ENCODE data around the gene PRR33.

PRR33 gene

DNA sequence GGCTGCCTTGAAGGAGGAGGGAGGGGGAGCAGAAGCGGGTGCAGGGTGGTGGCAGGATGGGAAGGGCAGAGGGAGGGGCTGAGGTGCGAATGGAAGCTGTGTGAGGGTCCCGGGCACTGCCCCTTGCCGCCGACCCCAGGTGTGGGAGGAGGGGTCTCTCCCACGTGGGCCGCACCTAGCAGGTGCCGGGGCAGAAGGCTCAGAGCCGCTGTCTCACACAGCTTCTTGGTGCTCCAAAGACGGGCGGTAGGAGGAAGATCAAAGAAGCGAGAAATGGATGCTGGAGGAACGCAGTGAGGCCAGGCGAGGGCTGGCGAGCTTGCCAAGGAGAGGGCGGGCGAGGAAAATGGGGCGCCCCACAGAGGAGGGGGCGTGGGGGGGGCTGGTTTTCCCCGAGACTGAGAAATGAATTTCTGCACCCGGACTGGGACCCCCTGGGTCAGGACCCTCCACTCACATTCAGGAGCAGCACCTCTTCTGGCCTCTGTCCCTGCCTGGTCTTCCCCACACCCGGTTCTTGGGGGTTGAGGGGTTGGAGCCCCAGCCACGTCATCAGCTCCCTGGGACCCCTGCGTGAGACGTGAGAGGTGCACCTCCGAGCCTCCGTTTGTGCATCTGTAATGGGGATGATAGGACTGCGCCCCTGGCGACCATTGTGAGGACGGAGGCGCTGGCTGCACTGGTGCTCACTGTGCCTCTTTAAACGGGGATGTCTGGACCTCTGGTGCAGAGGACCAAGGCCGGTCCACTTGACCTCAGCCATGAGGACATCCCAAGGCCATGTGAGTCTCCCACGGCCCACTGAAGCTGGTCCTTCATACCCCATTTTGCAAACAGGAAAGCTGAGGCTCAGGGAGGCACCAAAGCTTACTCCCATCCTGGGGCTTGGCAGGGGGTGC is 22.0 kb downstream of the PRR33 start:
- no peak overlapping the region for H3K27ac ChIP-seq
- H3K27me3 ChIP-seq (ENCODE audit: insufficient read depth, low read depth, severe bottlenecking): peaks cover 78% of the 10 kb centered on the region
- no peaks in the 10 kb centered on the region for H3K9me3 ChIP-seq (ENCODE audit: severe bottlenecking)
- H3K36me3 ChIP-seq: no peaks in the 10 kb centered on the region
- TF ChIP-seq CTCF (IDR thresholded peaks at IDR 0.05; ENCODE audit: low read depth, low read length): 0 out of 2 replicates have a peak, but pooled peaks have one; percentile 6
- DNase-seq: no peak
- no peak overlapping the region for H3K4me3 ChIP-seq (ENCODE audit: low read depth, low read length)

DNA sequence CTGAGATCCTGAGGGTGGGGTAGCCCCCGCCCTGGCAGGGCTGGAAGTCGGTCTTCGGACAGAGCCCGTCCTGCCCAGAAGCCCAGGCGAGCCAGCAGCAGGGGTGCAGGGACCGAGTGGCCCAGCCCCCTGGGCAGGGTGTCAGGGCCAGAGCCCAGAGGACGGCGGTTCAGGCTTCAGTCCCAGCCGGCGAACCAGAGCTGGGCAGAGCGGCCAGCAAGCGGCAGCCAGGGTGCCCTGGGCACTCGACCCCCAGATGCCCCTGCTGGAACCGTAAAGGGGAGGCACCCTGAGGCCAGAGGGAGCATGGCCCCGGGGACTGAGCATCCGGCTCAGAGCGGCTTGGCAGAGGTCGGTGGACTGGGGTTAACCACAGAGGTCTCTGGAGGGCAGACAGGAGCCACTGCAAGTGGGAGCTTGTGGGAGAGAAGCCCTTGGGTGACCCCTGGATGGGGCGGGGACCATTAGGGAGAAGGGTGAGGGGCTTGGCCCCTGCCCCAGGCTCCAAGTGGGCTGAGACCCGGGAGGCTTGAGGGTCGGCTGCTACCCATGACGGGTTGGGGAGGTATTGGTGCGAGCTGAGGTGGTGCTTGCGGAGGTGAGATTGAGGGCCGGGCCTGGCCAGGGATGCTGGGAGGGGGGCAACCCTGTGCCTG is 22.9 kb downstream of the PRR33 start:
- DNase-seq: no peak
- peaks cover 81% of the 10 kb centered on the region for H3K27me3 ChIP-seq (ENCODE audit: insufficient read depth, low read depth, severe bottlenecking)
- no peak overlapping the region for H3K4me3 ChIP-seq (ENCODE audit: low read depth, low read length)
- no peaks in the 10 kb centered on the region for H3K9me3 ChIP-seq (ENCODE audit: severe bottlenecking)
- no peak for TF ChIP-seq CTCF (IDR thresholded peaks at IDR 0.05; ENCODE audit: low read depth, low read length)
- H3K36me3 ChIP-seq: no peaks in the 10 kb centered on the region
- no peak overlapping the region for H3K27ac ChIP-seq

DNA sequence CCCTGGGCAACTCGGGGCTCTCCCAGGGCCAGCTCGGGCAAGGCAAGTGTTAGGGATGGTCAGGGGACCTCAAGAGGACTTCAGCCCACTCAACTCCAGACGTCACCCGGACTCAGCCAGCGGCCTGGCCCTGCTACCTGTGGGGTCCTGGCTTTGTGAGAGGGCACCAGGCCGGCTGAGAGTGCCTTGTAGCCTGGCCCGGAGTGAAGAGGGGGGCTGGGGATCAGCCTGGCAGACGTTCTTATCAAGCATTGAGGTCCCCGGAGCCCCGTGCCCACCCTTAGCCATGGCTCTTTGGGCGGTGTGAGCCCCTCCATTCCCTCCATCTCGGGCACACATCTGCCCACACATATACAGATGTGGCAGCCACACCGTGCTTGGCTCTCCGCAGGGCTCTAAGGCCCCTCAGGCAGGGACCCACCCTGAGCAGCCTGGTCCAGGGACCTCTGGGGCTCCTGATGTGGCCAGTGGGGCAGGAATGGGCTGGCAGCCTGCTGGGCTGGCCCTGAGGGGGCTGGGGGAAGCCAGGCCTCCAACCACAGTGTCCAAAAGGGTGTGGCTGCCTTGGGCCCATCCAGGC is 23.5 kb downstream of the PRR33 start:
- H3K36me3 ChIP-seq: no peaks in the 10 kb centered on the region
- H3K9me3 ChIP-seq (ENCODE audit: severe bottlenecking): no peaks in the 10 kb centered on the region
- H3K4me3 ChIP-seq (ENCODE audit: low read depth, low read length): no peak overlapping the region
- no peak overlapping the region for H3K27ac ChIP-seq
- DNase-seq: no peak
- H3K27me3 ChIP-seq (ENCODE audit: insufficient read depth, low read depth, severe bottlenecking): peaks cover 86% of the 10 kb centered on the region
- no peak for TF ChIP-seq CTCF (IDR thresholded peaks at IDR 0.05; ENCODE audit: low read depth, low read length)

GRCh38 chr11:1867381-1867780 is 24.3 kb downstream of the PRR33 start:
- no peak overlapping the region for H3K4me3 ChIP-seq (ENCODE audit: low read depth, low read length)
- TF ChIP-seq CTCF (IDR thresholded peaks at IDR 0.05; ENCODE audit: low read depth, low read length): no peak
- no peaks in the 10 kb centered on the region for H3K9me3 ChIP-seq (ENCODE audit: severe bottlenecking)
- no peak overlapping the region for H3K27ac ChIP-seq
- H3K36me3 ChIP-seq: no peaks in the 10 kb centered on the region
- DNase-seq: no peak
- H3K27me3 ChIP-seq (ENCODE audit: insufficient read depth, low read depth, severe bottlenecking): peaks cover 88% of the 10 kb centered on the region

- Histone ChIP-seq H3K27ac (no peak overlapping the region), H3K9me3 (ENCODE audit: severe bottlenecking) (no peaks in the 10 kb centered on the region), H3K4me3 (ENCODE audit: low read depth, low read length) (no peak overlapping the region), H3K36me3 (no peaks in the 10 kb centered on the region), H3K27me3 (ENCODE audit: insufficient read depth, low read depth, severe bottlenecking) (peaks cover 93% of the 10 kb centered on the region)
- no peak for TF ChIP-seq CTCF (IDR thresholded peaks at IDR 0.05; ENCODE audit: low read depth, low read length)
- DNase-seq: no peak
Observed at GRCh38 chr11:1866776-1867175, 24.9 kb downstream of the PRR33 start.

Measured in WERI-Rb-1 (cell line).